Stimulated activated CD8-positive, alpha-beta memory T cell treated with anti-CD3 and anti-CD28 coated beads, Interleukin-7, amount 100 ng/mL, for 4 hours (primary cell): ENCODE results near the gene LONP2.
A peak's percentile ranks its signal among the peaks of the same experiment; 100 is the strongest.
"Not testable (repeated sequence)": the region's sequence is repeated elsewhere in the genome, so short reads cannot be mapped to it uniquely, and the experiment has no call there.

ENCODE experiments used
- DNase-seq, 2 donors: peaks; one replicate each; pipeline ENCODE4 v3.0.0-alpha.2; 2020; ENCODE audit warnings: low read depth in 2 of 2

The LONP2 gene

DNA sequence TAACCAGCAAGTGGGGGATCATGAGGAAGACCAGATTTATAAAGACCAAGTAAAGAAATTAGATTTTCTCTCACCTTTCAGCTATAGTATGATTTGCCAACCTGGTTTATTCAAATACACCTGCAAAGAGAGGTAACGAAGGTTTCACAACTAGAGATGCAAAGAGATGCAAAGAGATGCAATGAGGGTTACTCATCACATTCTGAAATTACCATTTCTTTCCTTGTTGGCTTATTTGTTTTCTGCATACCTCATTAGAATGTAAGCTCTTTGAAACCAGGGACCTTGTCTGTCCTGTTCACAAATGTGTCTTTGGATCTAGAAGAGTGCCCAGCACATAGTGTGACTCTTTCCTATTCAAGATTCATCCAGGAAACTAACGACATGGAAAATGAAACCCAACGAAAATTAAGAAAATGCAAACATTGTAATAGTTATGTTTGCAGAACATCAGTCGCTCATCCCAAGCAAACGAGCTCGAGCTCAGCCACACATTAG is 9.0 kb upstream of the LONP2 start:
- DNase-seq: no peak

DNA sequence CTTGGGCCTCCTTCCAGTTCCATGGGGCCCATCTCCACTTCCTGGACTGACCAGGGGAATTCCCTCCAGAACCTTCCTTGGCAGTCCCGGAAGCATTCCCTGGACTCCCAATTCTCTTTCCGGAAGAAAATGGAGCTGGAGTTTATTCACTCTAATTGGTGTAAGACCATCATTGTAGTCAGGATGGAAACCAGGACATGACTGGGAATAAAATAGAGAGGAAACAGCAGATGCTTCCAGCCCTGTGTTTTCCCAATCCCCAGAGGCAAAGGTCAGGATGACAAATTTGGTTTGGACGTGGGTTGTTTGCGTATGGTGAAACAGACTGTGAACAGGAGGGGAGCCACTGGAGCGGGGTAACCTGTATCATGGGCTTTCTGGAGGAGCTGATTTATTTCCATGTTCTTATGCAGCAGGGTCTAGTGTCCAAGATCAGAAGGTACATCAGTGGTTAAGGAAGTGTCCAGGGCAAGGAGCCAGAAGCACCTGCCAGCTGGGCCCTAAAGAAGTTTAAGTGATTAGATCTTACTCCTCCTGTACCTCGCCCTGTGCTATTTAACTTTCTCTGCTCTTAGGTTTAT is 8.5 kb upstream of the LONP2 start:
- no peak for DNase-seq

DNA sequence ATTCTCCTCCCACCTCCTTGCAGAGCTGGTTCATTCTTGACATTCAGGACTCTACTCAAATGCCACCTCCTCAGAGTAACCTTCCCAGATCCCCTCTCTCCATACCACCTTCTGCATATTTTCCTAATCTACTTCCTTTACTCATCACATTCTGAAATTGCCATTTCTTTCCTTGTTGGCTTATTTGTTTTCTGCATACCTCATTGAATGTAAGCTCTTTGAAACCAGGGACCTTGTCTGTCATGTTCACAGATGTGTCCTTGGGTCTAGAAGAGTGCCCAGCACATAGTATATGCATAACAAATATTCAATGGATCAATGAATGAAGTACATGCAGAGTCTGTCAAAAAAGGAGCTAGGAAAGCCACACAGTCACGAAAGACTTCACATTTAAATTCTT is 7.8 kb upstream of the LONP2 start:
- no peak for DNase-seq

DNA sequence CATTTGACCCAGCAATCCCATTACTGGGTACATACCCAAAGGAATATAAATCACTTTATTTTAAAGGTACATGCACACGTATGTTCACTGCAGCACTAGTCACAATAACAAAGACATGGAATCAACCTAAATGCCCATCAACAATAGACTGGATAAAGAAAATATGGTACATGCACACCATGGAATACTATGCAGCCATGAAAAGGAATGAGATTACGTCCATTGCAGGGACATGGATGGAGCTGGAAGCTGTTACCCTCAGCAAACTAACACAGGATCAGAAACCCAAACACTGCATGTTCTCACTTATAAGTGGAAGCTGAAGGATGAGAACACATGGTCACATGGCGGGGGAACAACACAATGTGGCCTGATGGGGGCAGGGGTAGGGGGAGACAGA is 4.0 kb upstream of the LONP2 start:
- DNase-seq: not testable (repeated sequence)

- DNase-seq: no peak
Measured at GRCh38 chr16:48244863-48245195, 729 bp downstream of the LONP2 start.

DNA sequence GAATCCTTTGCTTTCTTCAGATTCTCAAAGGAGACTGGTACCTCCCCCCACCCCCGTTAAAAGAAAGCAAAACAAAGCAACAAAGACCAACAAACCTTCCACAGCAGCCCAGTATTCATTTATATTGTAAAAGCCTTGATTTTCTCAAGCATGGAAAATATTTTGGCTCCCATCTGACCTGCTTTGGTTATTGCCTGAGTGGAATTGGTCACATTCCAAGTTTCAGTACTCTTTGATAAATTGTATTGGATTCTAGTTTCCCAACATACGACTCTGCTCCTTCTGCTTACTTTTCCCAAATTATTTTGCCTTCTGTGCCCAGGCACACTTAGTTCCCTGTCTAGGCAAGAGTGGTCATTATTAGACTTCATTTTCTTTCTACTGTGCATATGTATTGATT is 2.0 kb downstream of the LONP2 start:
- no peak for DNase-seq

DNA sequence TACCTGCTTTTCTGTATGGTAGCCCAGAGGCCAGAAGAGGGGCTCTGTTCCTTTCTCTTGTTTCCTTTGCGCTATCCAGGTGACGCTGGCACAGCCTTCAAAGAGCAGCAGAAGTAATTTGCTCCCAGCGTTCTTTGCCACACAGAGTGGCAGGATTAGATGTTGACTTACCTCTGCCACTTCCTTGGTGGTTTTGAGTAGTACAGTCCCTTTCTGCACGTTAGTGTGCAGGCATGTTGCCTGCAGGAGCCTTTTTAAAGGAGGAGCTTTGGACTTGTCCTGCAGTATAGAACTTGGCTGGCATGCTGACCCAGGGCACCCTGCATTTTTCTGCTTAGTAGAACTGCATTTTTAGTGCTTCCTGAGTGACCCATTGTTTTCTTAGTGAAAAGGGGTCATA is 3.2 kb downstream of the LONP2 start, which contains the start of gene ABCC11:
Gene ABCC11 (minus strand): TSS at position 229 of the 400 bp plus-strand sequence. CDS start 15,618 bp downstream, outside the sequence.
- no peak for DNase-seq

- DNase-seq: no peak
Measured at GRCh38 chr16:48250520-48251278, 6.6 kb downstream of the LONP2 start.

DNA sequence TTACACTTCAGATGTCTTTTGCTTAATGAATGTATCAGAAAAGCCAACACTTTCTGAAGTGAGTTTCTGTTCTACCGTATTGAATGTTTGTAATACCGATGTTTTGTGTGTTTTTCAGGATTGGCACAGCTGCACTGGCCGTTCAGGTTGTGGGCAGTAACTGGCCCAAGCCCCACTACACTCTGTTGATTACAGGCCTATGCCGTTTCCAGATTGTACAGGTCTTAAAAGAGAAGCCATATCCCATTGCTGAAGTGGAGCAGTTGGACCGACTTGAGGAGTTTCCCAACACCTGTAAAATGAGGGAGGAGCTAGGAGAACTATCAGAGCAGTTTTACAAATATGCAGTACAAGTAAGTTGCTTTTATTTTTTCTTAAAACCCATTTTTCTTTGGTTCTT is 7.9 kb downstream of the LONP2 start:
- DNase-seq: no peak

GRCh38 chr16:48256579-48257177 is 12.6 kb downstream of the LONP2 start:
- DNase-seq: no peak

GRCh38 chr16:48261569-48261968 is 17.5 kb downstream of the LONP2 start:
- no peak for DNase-seq

DNA sequence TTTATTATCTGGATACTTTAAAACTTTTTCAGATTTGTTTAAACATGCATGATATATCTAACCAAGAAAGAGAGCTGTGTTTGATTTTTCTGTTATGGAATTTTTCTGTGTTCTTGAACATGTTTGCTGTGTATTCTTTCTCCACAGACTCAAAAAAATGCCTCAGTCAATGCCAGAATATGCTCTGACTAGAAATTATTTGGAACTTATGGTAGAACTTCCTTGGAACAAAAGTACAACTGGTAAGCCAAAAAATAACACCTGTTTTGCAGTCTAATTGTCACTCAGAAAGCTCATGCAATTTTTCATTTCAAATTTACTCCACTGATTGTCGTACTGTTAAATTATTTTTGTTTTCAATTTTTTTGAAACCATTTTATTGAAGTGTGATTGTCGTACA is 18.5 kb downstream of the LONP2 start:
- no peak for DNase-seq

- no peak for DNase-seq
Measured at GRCh38 chr16:48269011-48269410, 24.9 kb downstream of the LONP2 start.

DNA sequence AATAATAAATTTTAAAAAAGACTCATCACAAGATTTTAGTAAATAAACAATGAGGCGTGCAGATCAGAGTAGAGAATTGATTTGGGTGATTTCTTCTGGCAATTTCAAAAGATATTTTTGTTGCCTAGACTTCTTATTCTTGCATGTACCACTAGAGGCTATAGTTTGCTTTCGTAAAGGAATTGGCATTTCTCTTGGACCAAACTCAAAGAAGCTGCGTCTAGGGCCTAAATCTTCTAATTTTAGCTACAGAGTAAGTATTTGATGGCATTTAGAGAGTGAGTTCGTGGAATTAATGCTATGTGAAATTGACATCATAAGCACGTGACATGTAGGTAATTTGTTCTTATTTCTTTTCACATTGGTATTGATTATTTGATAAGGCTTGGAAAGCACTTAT is 27.6 kb downstream of the LONP2 start:
- DNase-seq: no peak

DNA sequence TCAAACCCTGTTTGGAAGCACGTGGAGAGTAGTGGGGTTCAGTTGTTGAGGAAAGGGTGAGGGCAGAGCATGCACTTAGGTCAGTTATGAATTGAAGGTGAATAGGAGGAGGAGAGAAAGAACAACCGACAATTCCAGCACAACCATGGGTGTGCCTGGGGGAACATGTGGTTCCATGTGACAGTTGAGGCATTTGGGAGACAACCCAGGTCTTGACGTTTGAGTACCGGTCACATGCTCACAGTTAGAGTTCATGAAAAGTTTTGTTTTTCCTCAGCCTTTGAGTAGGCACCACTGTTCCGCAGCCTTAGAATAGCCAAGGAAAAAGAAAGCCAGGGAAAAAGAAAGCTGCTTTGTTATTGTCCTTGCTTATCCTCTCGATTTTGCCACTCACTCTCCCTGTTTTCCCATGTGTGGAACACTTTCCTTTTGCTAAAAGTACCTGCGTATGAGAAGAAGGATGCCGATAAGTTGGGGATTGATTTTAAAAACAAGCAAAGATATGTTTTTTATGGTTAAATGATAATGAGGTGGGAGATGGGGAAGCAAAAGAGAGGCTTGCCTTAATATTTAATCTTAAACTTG is 28.8 kb downstream of the LONP2 start:
- DNase-seq: no peak

DNA sequence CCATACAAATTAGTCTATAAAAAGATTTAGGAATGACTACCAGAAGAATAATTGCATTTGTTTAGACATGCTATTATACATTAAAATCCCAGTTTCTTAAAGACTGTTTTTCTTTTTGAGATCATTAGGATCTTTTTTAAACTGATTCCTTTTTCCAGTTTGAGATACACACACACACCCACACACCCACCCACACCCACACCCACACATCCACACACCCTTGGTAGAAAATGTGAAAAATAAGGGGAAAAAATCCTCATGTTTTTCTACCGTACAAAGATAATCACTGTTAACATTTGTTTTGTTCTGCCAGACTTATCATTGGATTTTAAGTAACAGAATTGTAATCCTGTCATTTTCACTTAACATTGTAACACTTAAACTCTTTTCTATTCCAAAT is 30.4 kb downstream of the LONP2 start:
- DNase-seq: no peak

- DNase-seq: no peak
Measured at GRCh38 chr16:48276102-48276501, 32.0 kb downstream of the LONP2 start.

GRCh38 chr16:48277158-48277557 is 33.1 kb downstream of the LONP2 start:
- no peak for DNase-seq

DNA sequence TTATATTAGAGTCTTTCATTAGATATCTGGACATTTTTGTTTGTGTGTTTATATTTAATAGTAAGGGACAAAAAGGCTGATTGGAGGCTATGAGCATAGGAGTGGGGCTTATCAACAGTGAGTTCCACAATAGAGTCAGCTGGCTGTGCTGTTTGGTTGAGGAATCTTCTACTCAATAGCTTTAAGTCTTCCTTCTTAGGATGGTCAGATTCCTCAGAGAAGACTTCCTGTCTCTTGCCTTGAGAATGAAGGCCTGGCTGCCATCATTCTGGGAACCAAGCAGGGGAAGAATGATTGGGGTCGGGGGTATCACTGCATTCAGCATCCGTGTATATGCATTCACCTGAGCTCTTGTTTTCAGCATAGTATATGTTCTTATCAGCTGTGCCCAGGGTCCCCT is 35.1 kb downstream of the LONP2 start:
- no peak for DNase-seq

- DNase-seq: no peak
Measured at GRCh38 chr16:48280546-48280945, 36.4 kb downstream of the LONP2 start.

DNA sequence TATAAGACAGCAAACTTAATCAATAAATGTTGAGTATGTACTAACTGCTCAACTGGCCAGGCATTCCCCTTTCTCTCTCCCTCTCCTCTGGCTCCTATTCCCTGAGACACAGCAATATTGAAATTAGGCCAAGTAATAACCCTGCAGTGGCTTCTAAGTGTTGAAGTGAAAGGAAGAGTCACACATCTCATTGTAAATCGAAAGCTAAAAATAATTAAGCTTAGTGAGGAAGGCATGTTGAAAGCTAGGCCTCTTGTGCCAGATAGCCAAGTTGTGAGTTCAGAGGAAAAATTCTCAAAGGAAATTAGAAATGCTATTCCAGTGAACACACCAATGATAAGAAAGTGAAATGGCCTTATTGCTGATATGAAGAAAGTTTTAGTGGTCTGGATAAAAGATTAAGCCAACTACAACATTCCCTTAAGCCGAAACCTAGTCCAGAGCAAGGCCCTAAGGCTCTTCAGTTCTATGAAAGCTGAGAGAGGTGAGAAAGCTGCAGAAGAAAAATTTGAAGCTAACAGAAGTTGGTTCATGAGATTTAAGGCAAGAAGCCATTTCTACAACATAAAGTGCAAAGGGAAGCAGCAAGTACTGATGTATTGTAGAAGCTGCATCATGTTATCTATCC is 38.6 kb downstream of the LONP2 start:
- no peak for DNase-seq

GRCh38 chr16:48284772-48285409 is 40.8 kb downstream of the LONP2 start:
- DNase-seq: peak in 1 of 2 donors; percentile 3
